Neutrophil (primary cell): ENCODE data around the gene HHIPL1.

Experiments
- H3K27ac ChIP-seq: fragments of 200-600 bp; sonication (generic); 2 replicates; pipeline ENCODE4 v1.5.1; 2016; ENCODE audit warnings: mild to moderate bottlenecking, moderate library complexity
- H3K27me3 ChIP-seq: fragments of 200-600 bp; sonication (generic); 2 replicates; pipeline ENCODE4 v1.6.0; 2016; ENCODE audit warnings: mild to moderate bottlenecking
- H3K36me3 ChIP-seq: fragments of 200-600 bp; sonication (generic); 2 replicates; pipeline ENCODE4 v1.5.1; 2017
- H3K4me1 ChIP-seq, 2 experiments: fragments of 200-600 bp in 1 of 2; sonication (generic) in 1 of 2; 1 replicate in 1 of 2; 2 replicates in 1 of 2; pipeline versions ENCODE4 v1.5.1 to v1.6.1; 2013 to 2016; ENCODE audit warnings: low read depth in 1 of 2, low read length in 1 of 2, mild to moderate bottlenecking in 1 of 2, moderate library complexity in 1 of 2; ENCODE audit not compliant: control insufficient read depth in 1 of 2, insufficient read depth in 1 of 2
- H3K4me3 ChIP-seq, 2 experiments: fragments of 200-600 bp in 1 of 2; sonication (generic) in 1 of 2; 1 replicate in 1 of 2; 2 replicates in 1 of 2; pipeline ENCODE4 v1.5.1; 2013 to 2016; ENCODE audit warnings: low read depth in 1 of 2, low read length in 1 of 2, mild to moderate bottlenecking in 1 of 2, moderate library complexity in 1 of 2
- H3K9me3 ChIP-seq: fragments of 200-600 bp; sonication (generic); 2 replicates; pipeline ENCODE4 v1.5.1; 2016
- CTCF ChIP-seq: fragments of 200-600 bp; sonication (generic); IDR thresholded peaks from 2 replicates; pipeline ENCODE4 v1.5.1; 2016; ENCODE audit warnings: antibody characterized with exemption

The HHIPL1 gene

GRCh38 chr14:99598774-99599173, 46.2 kb upstream of the HHIPL1 start:
- H3K36me3 ChIP-seq = no peaks in the 10 kb centered on the region
- no peak for TF ChIP-seq CTCF
- H3K9me3 ChIP-seq = no peaks in the 10 kb centered on the region
- H3K27ac ChIP-seq = no peak overlapping the region
- H3K27me3 ChIP-seq = peaks cover 55% of the 10 kb centered on the region
- H3K4me3 ChIP-seq = no peak overlapping the region
- H3K4me1 ChIP-seq = no peaks in the 10 kb centered on the region

GRCh38 chr14:99599393-99599792, 45.5 kb upstream of the HHIPL1 start:
- Histone ChIP-seq H3K27me3 (peaks cover 60% of the 10 kb centered on the region), H3K9me3 (no peaks in the 10 kb centered on the region), H3K27ac (no peak overlapping the region), H3K4me3 (no peak overlapping the region), H3K4me1 (peaks cover 0 to 2% of the 10 kb centered on the region in 2 experiments), H3K36me3 (no peaks in the 10 kb centered on the region)
- no peak for TF ChIP-seq CTCF

- H3K4me1 ChIP-seq = peaks cover 0 to 11% of the 10 kb centered on the region in 2 experiments
- no peaks in the 10 kb centered on the region for H3K9me3 ChIP-seq
- no peak for TF ChIP-seq CTCF
- no peaks in the 10 kb centered on the region for H3K36me3 ChIP-seq
- peaks cover 70% of the 10 kb centered on the region for H3K27me3 ChIP-seq
- no peak overlapping the region for H3K4me3 ChIP-seq
- no peak overlapping the region for H3K27ac ChIP-seq
Measured at GRCh38 chr14:99600232-99600888, 44.6 kb upstream of the HHIPL1 start.

- no peaks in the 10 kb centered on the region for H3K9me3 ChIP-seq
- H3K4me1 ChIP-seq = peaks cover 0 to 11% of the 10 kb centered on the region in 2 experiments
- H3K27ac ChIP-seq = no peak overlapping the region
- H3K4me3 ChIP-seq = no peak overlapping the region
- no peak for TF ChIP-seq CTCF
- peaks cover 80% of the 10 kb centered on the region for H3K27me3 ChIP-seq
- no peaks in the 10 kb centered on the region for H3K36me3 ChIP-seq
Measured at GRCh38 chr14:99601361-99601831, 43.5 kb upstream of the HHIPL1 start.

GRCh38 chr14:99602054-99602787, 42.7 kb upstream of the HHIPL1 start:
- Histone ChIP-seq H3K36me3 (no peaks in the 10 kb centered on the region), H3K27me3 (peaks cover 89% of the 10 kb centered on the region), H3K4me3 (no peak overlapping the region)

More at GRCh38 chr14:99602054-99602787, 42.7 kb upstream of the HHIPL1 start:
- H3K9me3 ChIP-seq = no peaks in the 10 kb centered on the region
- TF ChIP-seq CTCF = no peak
- peaks cover 0 to 11% of the 10 kb centered on the region in 2 experiments for H3K4me1 ChIP-seq
- H3K27ac ChIP-seq = no peak overlapping the region
